ENCODE measurements around the gene CD164L2. TPM values are rescaled to one million over a fixed set of nuclear protein-coding genes. Genes with fewer than 3 reads are reported as not detected.

The CD164L2 gene
- total RNA-seq, 1 donor from 2014 or later = not detected

- intact Hi-C loops (cut with micrococcal nuclease) = loop anchor here (1.0 kb wide), 1 partner anchor 9 kb away; no protein-coding TSS in a partner anchor
Measured at GRCh38 chr1:27349784-27350662, 33.1 kb downstream of the CD164L2 start.

DNA sequence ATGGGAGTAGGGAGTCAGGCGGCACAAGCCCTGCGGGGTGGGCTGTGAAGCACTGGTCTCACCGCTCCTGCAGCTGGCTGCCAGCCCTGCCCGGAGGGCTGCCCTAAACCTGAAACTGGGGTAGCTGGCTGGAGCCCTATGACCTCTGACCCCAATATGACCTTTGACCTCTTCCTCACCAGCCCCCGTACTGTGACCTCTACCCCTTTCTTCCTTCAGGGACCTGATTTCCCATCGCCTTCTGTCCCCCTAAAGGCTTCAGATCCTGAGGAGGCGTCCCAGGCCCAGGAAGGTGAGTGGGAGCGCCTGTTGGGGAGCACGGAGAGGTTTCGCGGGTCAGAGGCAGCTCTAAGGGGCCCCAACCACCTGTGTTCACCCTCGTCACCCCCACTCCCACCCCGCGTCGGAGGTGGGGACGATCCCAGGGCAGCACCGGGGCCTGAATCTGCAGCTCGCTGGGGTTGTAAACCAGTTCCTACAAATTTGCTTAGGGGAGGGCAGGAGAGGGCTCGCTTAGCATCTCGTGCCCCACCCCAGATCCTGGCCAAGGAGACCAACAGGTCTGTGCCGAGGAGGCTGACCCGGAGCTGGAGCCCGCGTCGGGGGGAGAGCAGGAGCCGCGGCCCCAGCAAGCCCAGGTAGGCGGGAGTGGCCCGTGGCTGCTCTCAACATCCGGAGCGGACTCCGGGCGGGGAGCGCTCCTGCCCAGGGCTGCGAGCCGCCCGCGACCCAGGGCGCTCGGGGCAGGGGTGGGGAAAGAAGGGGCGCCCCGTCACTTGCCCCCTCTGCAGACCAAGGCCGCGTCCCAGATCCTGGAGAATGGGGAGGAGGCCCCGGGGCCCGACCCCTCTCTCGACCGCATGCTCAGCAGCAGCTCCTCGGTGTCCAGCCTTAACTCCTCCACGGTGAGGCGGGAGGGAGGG is 34.0 kb downstream of the CD164L2 start:
- intact Hi-C loops (cut with micrococcal nuclease) = loop anchor here (1.0 kb wide), 1 partner anchor 8 kb away; no protein-coding TSS in a partner anchor

- intact Hi-C loops (cut with micrococcal nuclease) = no loop called here
Measured at GRCh38 chr1:27346991-27347624, 36.0 kb downstream of the CD164L2 start.

GRCh38 chr1:27346357-27346756 is 36.8 kb downstream of the CD164L2 start:
- intact Hi-C loops (cut with micrococcal nuclease) = no loop called here

- intact Hi-C loops (cut with micrococcal nuclease) = no loop called here
Measured at GRCh38 chr1:27345272-27345671, 37.9 kb downstream of the CD164L2 start.

GRCh38 chr1:27343639-27344025 is 39.5 kb downstream of the CD164L2 start:
- intact Hi-C loops (cut with micrococcal nuclease) = loop anchor here (1.0 to 5.0 kb wide), 5 partner anchors 11 to 651 kb away; partner anchors contain the start of gene TMEM222

- intact Hi-C loops (cut with micrococcal nuclease) = loop anchor here (1.0 to 5.0 kb wide), 7 partner anchors 11 to 651 kb away; partner anchors contain the start of genes GPR3 and TMEM222
Measured at GRCh38 chr1:27342778-27343638, 40.1 kb downstream of the CD164L2 start.

DNA sequence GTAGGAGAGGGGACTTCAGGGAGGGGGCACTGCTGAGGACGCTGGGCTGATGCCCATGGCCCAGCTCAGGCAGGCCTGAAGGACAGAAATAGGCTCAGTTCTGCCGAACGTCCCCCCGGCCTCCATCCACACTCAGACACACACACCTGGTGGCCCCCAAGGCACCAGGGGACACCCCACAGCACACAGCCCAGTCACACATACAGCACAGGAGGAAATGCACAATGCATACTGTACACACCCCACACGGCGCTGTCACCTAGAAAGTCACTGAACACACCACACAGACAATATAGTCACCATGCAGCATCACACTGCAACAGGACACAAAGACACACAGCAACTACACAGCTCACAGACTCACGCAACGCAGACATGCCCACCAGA is 40.7 kb downstream of the CD164L2 start:
- intact Hi-C loops (cut with micrococcal nuclease) = loop anchor here (1.0 to 5.0 kb wide), 4 partner anchors 42 to 650 kb away; partner anchors contain the start of gene GPR3

DNA sequence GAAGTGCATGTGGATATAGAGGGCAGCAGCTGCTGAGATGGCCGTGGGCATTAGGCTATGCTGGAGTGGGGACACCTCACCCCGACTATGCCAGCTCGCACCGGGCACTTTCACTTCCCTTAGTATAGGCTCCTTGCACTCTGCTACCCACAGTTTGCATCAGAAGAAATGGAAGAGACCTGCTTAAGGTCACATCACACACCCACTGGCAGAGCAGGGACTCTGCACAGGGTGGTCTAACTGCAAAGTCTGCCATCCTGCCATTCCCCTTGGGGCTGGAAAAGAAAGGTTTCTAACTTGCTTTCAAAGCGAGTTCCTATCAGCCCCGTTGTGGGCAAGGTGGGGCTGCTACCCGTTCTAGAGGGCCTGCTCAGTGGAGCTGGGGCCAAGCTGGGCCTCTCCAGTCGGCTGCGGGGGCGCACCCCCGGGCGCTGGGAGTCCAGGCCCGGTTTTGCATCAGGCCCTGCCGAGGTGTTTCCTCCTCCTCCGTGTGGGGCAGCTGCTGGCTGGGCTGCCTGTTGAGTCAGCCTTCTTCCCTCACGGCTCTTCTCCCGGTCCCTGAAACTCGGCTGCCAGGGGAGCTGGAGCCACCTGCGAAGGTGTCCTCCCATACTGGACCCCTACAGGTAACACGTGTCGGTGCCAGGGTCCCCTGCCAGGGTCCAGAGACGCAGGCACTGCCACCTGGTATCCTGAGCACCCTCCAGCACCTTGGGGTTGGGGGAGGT is 41.4 kb downstream of the CD164L2 start, which contains the start of gene SYTL1:
TSS of gene SYTL1 (plus strand) at position 498 of the 728 bp plus-strand sequence. CDS start 3,313 bp downstream, outside the sequence.
- intact Hi-C loops (cut with micrococcal nuclease) = loop anchor here (1.0 to 5.0 kb wide), 5 partner anchors 8 to 649 kb away; partner anchors contain the start of gene GPR3

DNA sequence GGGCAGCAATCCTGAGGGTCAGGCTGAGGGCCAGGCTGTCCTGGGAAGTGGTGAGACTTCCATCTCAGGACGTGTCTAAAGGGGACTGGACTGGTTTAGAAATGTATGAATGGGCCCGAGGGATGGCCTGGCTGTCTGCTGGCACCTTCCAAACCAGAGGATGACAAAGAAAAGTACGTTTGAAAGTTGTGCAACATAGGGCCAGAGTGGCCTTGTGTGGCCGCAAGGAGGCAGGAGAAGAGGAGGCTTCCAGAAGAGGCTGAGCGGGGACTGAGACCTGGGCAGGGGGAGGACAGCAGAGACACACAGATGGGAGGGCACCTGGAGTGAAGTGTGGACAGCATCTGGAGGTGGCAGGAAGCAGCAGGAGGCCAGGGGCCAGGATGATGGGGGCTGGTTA is 43.9 kb downstream of the CD164L2 start:
- intact Hi-C loops (cut with micrococcal nuclease) = no loop called here

GRCh38 chr1:27338751-27339150 is 44.4 kb downstream of the CD164L2 start:
- intact Hi-C loops (cut with micrococcal nuclease) = no loop called here

DNA sequence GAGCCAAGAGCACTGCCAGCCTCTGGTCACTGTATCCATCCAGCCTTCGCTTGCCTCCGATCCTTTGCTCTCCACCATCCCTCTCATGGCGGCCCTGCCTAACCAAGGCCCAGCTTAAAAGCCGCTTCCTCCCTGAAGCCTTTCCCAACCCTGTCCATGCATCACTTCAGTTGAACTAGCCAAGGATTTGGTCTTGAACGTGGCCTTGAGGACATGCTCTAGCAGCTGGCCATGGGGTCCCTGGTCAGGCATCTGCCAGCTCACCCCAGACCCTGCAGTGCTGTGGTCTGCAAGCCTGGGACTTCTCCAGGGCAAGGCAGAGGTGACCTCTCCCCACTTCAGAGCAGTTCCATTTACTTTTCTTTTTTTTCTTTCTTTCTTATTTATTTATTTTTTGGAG is 46.4 kb downstream of the CD164L2 start:
- intact Hi-C loops (cut with micrococcal nuclease) = no loop called here

GRCh38 chr1:27335506-27336422 is 47.4 kb downstream of the CD164L2 start:
- intact Hi-C loops (cut with micrococcal nuclease) = no loop called here

DNA sequence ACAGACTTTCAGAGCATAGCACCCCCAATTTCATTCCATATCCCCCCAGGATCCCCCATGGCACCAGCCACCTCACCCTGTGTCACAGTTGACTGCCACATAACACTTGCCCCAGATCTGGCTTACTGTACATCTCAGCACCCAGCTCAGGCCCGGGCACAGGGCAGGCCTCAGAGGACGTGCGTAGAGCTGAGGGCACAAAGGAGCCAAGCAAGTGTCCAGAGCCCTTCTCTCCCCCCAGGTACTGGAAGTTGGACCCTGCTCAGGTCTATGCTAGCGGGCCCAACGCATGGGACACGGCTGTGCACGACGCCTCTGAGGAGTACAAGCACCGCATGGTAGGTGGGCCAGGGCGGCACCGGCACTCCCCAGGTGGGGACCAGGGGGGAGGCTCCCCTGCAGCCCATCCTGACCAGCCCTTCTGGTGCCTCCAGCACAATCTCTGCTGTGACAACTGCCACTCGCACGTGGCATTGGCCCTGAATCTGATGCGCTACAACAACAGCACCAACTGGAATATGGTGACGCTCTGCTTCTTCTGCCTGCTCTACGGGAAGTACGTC is 49.3 kb downstream of the CD164L2 start:
- intact Hi-C loops (cut with micrococcal nuclease) = no loop called here

DNA sequence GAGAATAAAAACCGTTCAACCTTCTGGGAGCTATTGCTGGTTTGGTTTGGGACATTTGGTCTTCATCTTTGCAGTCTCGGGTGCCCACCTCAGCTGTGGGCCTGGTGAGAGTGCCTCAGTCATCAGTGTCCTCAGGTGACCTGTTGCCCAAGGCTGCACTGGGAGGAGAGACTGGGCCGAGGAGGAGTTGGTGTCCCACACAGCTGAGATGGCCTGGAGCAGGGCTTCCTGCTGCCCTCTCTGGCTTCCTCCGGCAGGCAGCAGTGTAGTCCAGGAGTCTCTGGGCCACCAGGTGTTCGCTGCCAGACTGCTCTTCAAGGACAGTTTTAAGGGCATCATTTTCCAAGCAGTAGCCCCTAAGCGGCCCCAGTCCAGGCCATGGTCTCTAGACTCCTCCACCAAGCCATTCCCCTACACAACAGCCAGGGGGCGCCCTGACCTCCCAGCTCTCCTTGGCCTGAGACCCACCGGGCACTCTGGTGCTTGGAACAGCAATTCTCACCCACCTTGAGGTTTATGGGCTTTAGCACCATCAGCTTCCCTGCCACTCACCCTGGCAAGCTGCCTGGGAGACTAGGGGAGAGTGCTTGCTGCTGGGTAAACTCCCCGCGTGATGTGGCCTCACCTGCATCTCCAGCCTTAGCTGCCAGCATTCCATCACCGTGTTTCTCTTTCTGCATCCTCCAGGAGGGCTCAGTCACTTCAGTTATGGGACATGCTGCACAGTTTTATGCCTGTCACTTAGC is 50.4 kb downstream of the CD164L2 start:
- intact Hi-C loops (cut with micrococcal nuclease) = loop anchor here (1.0 kb wide), 3 partner anchors 11 to 272 kb away; partner anchors contain the start of gene AHDC1

GRCh38 chr1:27331922-27332321 is 51.2 kb downstream of the CD164L2 start:
- intact Hi-C loops (cut with micrococcal nuclease) = loop anchor here (1.0 kb wide), 3 partner anchors 11 to 272 kb away; partner anchors contain the start of gene AHDC1

- intact Hi-C loops (cut with micrococcal nuclease) = no loop called here
Measured at GRCh38 chr1:27331426-27331825, 51.7 kb downstream of the CD164L2 start.
